ENCODE measurements around the gene CHERP.
"Not testable (repeated sequence)": the region's sequence is repeated elsewhere in the genome, so short reads cannot be mapped to it uniquely, and the experiment has no call there.

CHERP gene

GRCh38 chr19:16476401-16476800, 65.8 kb downstream of the CHERP start:
- no peak for DNase-seq (ENCODE audit: low spot score)

- DNase-seq (ENCODE audit: low spot score): no peak
Observed at GRCh38 chr19:16473875-16474392, 68.3 kb downstream of the CHERP start.

- DNase-seq (ENCODE audit: low spot score): no peak
Observed at GRCh38 chr19:16472992-16473391, 69.2 kb downstream of the CHERP start.

- not testable (repeated sequence) for DNase-seq (ENCODE audit: low spot score)
Observed at GRCh38 chr19:16472559-16472899, 69.7 kb downstream of the CHERP start.

GRCh38 chr19:16470911-16471811, 71.1 kb downstream of the CHERP start:
- DNase-seq (ENCODE audit: low spot score): no peak

GRCh38 chr19:16470541-16470910, 71.7 kb downstream of the CHERP start:
- DNase-seq (ENCODE audit: low spot score): no peak

Data from HuH-7.5 (cell line).